Measurements from ENCODE around the gene SLC30A4.
A peak's percentile ranks its signal among the peaks of the same experiment; 100 is the strongest.

The SLC30A4 gene

GRCh38 chr15:45441036-45441435, 81.5 kb downstream of the SLC30A4 start:
- peak overlapping the region; percentile 29 for H3K4me3 ChIP-seq (ENCODE audit: low read length)
- no peaks in the 10 kb centered on the region for H3K36me3 ChIP-seq (ENCODE audit: control insufficient read depth, insufficient read depth, low read length)
- no peaks in the 10 kb centered on the region for H3K27me3 ChIP-seq (ENCODE audit: control insufficient read depth, insufficient read depth, low read length)
- H3K27ac ChIP-seq (ENCODE audit: low read depth, low read length) = no peak overlapping the region
- H3K4me1 ChIP-seq (ENCODE audit: control insufficient read depth, insufficient read depth, low read length) = no peaks in the 10 kb centered on the region
- H3K9ac ChIP-seq (ENCODE audit: low read length) = no peak overlapping the region

- Histone ChIP-seq H3K36me3 (ENCODE audit: control insufficient read depth, insufficient read depth, low read length) (no peaks in the 10 kb centered on the region), H3K4me3 (ENCODE audit: low read length) (peak overlapping the region; percentile 9), H3K4me1 (ENCODE audit: control insufficient read depth, insufficient read depth, low read length) (no peaks in the 10 kb centered on the region), H3K27me3 (ENCODE audit: control insufficient read depth, insufficient read depth, low read length) (no peaks in the 10 kb centered on the region), H3K9ac (ENCODE audit: low read length) (no peak overlapping the region), H3K27ac (ENCODE audit: low read depth, low read length) (no peak overlapping the region)
Measured at GRCh38 chr15:45439521-45440260, 82.9 kb downstream of the SLC30A4 start.

- Histone ChIP-seq H3K4me1 (ENCODE audit: control insufficient read depth, insufficient read depth, low read length) (no peaks in the 10 kb centered on the region), H3K36me3 (ENCODE audit: control insufficient read depth, insufficient read depth, low read length) (no peaks in the 10 kb centered on the region), H3K9ac (ENCODE audit: low read length) (no peak overlapping the region), H3K4me3 (ENCODE audit: low read length) (no peak overlapping the region), H3K27me3 (ENCODE audit: control insufficient read depth, insufficient read depth, low read length) (no peaks in the 10 kb centered on the region), H3K27ac (ENCODE audit: low read depth, low read length) (no peak overlapping the region)
Measured at GRCh38 chr15:45435124-45435903, 87.2 kb downstream of the SLC30A4 start.

DNA sequence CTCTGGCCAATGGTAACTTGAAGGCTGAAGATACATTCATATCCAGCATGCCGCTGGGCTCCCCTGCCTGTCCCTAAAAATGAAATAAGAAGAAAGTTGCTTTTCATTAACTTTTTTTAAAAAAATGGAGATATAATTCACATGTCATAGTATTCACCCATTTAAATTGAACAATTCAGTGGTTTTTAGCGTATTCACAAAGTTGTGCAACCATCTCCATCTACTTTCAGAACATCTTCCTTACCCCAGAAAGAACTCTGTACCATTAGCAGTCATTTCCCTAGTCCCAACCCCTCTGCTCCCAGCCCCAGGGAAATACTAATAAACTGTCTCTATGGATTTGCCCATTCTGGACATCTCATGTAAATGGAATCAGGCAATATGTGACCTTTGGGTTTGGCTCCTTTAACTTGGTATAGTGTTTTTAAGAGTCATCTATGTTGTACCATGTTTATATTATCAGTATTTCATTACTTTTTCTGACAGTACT, 88.4 kb downstream of the SLC30A4 start:
- Histone ChIP-seq H3K9ac (ENCODE audit: low read length) (no peak overlapping the region), H3K36me3 (ENCODE audit: control insufficient read depth, insufficient read depth, low read length) (no peaks in the 10 kb centered on the region), H3K4me3 (ENCODE audit: low read length) (no peak overlapping the region), H3K27ac (ENCODE audit: low read depth, low read length) (no peak overlapping the region), H3K4me1 (ENCODE audit: control insufficient read depth, insufficient read depth, low read length) (no peaks in the 10 kb centered on the region), H3K27me3 (ENCODE audit: control insufficient read depth, insufficient read depth, low read length) (no peaks in the 10 kb centered on the region)

- no peaks in the 10 kb centered on the region for H3K36me3 ChIP-seq (ENCODE audit: control insufficient read depth, insufficient read depth, low read length)
- H3K4me3 ChIP-seq (ENCODE audit: low read length) = peak overlapping the region; percentile 34
- no peaks in the 10 kb centered on the region for H3K27me3 ChIP-seq (ENCODE audit: control insufficient read depth, insufficient read depth, low read length)
- no peak overlapping the region for H3K27ac ChIP-seq (ENCODE audit: low read depth, low read length)
- H3K4me1 ChIP-seq (ENCODE audit: control insufficient read depth, insufficient read depth, low read length) = no peaks in the 10 kb centered on the region
- no peak overlapping the region for H3K9ac ChIP-seq (ENCODE audit: low read length)
Measured at GRCh38 chr15:45431511-45431910, 91.0 kb downstream of the SLC30A4 start.

GRCh38 chr15:45429941-45430792, 92.4 kb downstream of the SLC30A4 start:
- Histone ChIP-seq H3K9ac (ENCODE audit: low read length) (no peak overlapping the region), H3K36me3 (ENCODE audit: control insufficient read depth, insufficient read depth, low read length) (no peaks in the 10 kb centered on the region), H3K27me3 (ENCODE audit: control insufficient read depth, insufficient read depth, low read length) (no peaks in the 10 kb centered on the region), H3K4me3 (ENCODE audit: low read length) (peak overlapping the region; percentile 55), H3K27ac (ENCODE audit: low read depth, low read length) (no peak overlapping the region), H3K4me1 (ENCODE audit: control insufficient read depth, insufficient read depth, low read length) (no peaks in the 10 kb centered on the region)
